Fibroblast of skin of scalp (primary cell): Measurements from ENCODE around the gene PDLIM5.

Experiments
- DNase-seq: peaks from one replicate; pipeline ENCODE4 v3.0.0-alpha.2; 2013

Gene PDLIM5

DNA sequence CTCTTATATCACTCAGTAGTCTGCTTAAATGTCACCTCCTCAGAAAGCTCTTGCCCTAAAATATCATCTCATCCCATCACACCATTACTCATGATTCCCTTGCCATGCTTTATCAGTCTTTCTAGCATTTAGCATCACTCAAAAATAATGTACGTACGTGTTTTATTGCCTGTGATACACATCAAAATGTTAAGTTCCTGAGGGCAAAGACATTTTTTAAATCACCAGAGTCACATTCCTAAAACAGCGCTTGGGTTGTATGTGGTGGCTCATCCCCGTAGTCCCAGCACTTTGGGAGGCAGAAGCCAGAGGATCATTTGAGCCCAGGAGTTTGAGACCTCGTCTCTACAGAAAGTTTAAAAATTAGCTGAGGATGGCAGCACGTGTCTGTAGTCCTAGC is 21.3 kb upstream of the PDLIM5 start:
- no peak for DNase-seq

DNA sequence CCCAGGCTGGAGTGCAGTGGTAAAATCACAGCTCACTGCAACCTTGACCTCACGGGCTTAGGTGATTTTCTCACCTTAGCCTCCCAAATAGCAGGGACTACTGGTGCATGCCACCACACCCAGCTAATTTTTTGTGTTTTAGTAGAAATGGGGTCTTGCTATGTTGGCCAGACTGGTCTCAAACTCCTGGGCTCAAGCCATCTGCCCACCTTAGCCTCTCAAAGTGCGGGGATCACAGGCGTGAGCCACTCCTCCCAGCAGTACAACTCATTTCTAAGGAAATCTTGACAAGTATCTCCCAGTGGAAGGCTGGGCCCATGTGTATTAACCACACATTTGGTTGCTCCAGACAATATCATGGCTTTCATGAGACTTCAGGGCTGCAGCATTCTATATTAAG is 20.4 kb upstream of the PDLIM5 start:
- no peak for DNase-seq

DNA sequence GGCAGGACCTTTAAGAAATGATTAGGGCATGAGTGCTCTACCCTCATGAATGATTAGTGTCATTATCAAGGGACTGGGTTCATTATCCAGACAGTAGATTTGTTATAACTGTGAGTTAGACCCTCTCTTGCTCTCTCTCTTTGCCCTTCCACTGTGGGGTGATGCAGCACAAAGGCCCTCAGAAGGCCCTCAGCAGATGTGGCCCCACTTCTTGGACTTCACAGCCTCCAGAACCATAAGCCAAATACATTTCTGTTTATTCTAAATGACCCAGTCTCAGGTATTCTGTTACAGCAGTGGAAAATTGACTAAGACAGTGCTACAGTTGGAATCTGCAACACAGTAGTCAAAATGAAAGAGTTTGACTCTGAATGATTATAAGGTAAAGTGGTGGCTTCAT is 17.2 kb upstream of the PDLIM5 start:
- DNase-seq, result no peak

DNA sequence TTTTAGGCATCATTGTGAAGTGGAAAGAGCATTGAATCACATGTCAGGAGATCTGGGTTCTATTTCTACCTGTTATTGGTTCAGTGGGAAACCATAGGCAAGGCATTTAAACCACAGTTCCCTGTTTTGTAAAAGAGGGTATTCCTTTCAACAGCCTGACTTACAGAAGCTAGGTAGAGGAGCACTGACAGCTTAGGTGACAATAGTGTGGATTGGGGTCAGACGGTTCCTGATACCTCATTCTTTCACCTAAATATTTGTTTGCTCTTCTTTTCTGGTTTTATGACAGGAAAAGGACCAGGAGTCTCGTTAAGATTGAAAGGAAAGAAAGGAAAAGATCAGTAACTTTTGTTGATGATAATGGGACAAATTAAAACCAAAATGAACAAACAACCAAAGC is 15.9 kb upstream of the PDLIM5 start:
- DNase-seq, result no peak

DNA sequence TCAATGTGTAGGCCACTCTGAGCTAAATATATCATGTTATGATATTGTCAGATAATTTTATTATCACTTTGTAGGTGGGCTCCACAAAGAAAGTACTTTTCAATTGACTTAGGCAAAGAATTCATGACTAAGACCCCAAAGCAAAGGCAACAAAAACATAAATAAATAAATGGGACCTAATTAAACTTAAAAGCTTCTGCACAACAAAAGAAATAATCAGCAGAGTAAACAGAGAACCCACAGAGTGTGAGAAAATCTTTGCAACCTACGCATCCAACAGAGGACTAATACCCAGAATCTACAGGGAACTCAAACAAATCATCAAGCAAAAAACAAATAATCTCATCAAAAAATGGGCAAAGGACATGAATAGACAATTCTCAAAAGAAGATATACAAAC is 15.2 kb upstream of the PDLIM5 start:
- no peak for DNase-seq

DNA sequence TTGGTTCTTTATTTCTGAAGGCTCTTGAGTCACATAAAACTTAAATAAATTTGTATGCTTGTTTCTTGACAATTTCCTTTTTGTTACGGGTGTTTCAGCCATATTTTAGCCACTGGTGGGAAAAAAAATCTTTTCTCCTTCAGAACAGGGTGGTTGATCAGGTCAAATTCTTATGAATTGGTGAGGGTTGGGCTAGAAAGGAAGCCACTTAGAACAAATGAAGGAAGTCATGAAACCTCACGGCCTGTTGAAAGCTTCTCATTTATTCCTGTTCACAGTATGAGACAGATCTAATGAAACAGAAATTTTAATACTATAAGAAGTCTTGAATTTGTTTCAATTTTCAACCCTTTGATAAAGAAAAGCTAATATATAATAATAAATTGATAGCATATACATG is 12.1 kb upstream of the PDLIM5 start:
- DNase-seq, result no peak

DNA sequence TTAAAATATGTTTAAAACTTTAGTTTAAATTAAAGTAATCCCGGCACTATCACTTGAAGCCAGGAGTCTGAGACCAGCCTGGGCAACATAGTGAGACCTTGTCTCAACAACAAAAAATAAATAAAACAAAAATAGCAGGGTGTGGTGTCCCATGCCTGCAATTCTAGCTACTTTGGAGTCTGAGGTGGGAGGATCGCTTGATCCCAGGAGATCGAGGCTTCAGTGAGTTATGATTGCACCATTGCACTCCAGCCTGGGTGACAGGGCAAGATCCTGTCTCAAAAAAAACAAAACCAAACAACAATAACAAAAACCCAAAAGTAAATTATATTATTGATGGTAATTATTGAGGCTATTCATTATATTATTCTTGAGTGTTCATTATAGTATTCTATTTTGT is 9.9 kb upstream of the PDLIM5 start:
- no peak for DNase-seq

DNA sequence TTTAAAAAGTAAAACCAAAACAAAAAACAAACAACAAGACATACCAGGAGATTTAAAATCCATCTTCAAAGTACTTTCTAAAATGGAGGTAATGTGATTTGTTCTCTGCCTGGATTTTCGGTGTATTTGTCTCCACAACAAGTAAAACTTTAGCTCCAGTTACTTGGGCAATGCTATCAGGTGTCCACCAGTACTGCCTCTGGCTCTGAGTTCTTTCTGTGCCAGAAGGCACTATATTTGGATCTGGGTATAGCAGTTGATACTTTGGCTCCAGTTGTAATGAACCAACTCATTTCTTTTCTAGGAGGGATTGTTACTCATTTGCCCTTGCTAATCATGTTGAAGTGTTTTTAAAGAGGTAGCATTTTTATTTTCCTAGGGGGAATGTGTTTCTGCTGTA is 9.5 kb upstream of the PDLIM5 start:
- no peak for DNase-seq

DNA sequence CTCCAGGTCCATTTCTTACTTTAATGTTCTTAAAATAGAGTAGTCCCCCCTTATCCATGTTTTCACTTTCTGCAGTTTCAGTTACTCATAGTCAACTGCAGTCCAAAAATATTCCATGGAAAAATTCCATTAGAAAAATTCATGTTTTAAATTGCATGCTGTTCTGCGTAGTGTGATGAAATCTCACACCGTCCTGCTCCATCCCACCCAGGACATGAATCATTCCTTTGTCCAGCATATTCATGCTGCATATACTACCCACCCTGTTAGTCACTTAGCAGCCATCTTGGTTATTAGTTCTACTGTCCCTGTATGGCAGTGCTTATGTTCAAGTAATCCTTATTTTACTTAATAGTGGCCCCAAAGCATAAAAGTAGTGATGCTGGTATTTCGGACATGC is 5.4 kb upstream of the PDLIM5 start:
- DNase-seq, result peak; percentile 96

DNA sequence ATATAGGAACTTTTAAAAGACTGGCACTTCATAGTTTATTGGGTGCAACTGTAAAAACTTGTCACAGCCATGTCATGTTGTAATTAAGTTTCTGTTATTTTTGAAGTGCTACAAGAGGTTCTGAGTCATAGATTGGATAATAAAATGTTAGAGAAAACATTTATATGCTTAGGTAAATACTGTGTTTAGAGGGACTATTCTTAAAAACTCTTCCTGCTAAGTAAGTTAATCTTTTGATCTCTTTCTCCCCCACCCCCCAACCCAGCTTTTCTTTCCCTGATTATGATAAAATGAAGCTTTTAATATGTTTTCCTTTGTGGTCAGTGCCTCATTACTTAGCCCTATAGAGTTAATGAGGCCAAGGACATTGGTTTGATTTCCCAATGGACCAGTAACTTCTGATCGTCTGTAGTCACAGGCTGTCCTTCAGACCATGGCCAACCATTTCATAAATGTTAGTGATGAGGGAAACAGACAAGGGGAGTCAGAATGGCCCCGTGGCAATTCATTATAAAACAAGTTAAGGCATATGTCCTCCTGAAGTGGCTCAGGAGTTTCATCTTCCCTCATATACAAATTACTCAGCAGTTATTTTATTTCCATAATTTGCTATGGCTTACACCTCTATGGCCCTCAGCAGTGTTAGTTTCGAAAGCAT is 3.9 kb upstream of the PDLIM5 start:
- DNase-seq, result peak; percentile 33

DNA sequence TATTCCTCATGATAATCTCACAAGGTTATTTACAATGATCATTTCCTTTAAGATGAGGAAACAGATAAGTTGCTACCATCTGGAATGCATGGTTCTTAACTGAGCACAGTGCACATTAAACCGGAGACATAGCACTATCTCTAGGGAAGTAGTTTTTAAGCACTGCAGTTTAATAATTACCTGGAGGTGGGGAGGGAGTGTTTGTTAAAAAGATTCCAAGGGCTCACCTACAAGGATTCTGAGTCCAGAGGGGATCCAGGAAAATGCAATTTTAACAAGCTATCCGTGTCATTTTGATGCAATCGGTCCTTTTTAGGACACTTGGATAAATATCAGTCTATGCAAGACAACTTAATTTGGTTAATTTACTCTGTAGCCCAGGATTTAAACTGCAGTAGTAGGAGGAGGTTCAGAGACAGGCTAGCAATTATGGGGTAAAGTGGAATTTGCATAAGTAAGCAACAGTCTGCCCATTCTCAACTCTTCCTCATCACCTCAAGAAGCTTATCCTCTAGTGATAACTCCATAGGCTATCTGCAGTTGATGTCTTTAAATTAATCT is 2.8 kb upstream of the PDLIM5 start:
- no peak for DNase-seq

DNA sequence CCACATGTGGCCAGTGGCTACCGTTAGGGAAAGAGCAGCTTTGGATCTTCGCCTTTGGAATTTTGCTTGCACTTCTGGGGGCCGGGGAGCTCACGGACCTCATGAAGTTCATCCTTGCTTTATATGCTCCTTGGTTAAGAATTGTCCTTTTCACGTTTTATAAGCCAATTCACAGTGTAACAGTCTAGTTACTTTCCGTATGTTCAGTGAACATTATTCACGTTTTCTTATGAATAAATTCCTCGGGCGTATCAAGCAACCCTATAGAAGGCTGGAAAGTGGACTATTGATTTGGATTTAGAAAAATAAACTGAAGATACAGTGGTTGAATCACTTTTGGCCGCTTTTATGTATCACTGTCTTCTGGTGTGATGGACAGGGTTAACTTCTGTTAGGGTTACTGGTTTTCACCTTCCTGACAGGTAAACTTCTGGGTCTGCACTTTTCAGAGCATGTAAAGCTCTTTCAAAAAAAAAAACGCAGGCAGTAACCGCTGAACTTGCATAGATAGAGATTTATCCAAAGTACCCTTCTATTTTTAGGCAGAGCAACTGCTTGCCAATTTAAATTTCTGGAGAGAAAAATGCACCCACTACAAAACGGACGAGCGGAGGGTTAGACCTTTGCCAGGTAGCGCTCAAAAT is 569 bp upstream of the PDLIM5 start:
- no peak for DNase-seq

DNA sequence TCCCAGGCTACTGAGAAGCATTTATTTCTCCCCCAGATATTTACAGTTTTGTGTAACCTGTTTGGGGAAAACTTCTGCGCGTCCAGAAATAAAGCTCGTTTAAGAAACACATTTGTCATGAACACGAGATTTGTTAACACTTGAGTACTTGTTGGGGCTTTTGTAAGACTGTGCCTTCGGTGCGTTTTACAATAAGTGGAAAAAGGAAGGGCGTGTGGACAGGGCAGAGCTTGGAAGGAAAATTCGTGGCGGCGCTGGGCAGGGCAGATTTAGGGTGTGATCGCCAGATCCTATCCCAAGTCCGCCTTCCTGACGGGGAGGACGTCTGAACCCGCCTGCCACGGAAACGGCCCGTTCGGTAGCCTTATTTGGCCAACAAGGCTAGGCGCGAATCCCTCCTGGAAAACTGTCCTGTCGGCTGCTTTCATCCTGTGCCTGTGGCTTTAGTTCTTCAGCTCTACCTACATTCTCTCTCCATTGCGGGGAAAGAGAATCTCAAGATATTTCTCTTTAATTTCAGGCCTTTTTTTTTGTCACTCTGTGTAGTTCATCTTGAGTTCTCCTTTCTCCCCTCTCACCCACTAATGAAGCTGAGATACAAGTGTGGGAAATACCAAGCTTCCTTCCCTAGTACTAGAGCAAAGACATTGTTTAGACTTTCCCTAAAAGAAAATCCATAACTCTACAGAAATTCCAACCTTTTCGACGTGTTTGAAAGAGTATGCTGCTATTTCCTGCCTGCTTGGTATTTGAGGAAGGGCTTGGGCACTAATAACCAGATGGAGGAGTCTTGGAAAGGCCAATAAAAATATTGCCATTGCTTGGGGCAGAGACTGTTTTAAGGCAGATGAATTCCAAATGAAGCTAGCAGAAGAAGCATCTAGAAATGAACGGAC is 982 bp downstream of the PDLIM5 start:
- DNase-seq, result peak; percentile 83

DNA sequence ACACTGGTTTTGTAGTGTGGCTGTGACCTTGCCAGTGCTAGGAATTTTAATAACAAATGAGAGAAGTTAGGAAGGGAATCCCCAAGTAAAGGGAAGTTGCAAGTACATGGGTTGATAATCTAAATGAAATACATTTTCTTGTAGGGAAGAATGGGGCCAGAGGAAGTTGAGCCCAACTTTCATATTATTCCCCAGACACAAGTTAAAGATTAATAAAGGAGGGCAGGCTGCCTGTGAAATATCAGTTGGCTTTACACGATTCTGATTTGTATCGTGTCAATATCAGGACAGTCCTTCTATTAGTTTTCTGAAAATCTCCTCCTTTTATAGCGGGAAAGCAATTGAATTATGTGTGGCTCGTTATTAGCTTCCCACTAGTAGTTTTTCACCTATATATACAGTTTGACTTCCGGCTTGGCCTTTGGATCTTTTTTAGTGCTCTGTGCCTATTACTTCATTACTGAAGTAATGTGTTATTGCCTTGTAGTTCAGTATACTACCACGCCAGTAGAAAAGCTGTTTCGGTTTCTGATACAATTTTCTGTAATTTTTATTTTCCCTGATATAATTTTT is 1.7 kb downstream of the PDLIM5 start:
- no peak for DNase-seq

DNA sequence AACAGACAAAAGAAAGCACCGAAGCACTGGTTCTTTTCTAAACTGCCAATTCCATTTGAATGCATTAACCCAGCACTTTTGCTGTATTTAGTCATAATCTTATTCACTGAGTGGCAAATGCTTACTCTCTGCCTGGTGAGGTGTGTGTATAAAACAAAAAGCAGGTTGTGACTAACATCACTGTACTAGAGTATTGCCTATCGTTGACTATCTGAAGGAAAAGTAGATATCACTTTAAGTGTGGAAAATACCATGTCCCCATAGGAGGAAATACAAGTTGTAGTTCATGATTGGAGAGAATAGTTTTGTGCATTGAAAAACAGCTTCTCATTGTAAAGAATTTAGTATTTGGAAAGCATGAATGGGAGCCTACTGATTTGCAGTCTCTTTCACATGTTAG is 2.7 kb downstream of the PDLIM5 start:
- no peak for DNase-seq

DNA sequence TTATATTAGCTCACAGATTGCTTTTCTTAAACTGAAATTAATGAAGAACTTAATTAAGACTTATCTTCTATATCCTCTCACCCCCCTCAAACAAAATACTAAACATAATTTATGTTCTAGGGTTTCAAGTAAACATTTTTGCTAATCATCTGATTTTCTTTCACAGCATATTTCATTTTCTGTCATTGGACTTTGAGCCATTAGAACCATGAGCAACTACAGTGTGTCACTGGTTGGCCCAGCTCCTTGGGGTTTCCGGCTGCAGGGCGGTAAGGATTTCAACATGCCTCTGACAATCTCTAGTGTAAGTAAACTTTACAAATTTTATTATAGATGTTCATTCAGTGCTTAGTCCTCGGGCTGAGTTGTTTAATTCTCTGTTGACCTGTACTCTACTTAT is 3.3 kb downstream of the PDLIM5 start:
- DNase-seq, result peak; percentile 32

DNA sequence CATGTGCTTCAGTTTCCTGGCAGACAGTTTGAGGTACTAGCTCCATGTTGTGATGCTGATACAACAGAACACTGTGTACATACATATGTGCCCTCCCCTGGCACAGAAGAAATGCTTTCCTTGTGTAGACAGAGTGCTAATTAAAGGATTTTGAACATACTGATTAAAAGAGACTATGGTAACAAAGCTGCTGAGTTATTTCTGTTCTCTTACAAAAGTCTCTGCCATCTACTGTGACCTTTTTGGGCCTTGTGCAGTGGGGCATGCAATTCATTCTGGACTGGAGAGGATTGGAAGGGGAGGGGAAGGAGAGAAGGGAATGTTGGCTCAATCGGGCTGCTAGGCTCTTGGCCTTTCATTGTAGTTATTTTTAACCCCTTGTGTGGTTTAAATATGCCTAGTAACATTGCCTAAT is 6.0 kb downstream of the PDLIM5 start:
- DNase-seq, result no peak

DNA sequence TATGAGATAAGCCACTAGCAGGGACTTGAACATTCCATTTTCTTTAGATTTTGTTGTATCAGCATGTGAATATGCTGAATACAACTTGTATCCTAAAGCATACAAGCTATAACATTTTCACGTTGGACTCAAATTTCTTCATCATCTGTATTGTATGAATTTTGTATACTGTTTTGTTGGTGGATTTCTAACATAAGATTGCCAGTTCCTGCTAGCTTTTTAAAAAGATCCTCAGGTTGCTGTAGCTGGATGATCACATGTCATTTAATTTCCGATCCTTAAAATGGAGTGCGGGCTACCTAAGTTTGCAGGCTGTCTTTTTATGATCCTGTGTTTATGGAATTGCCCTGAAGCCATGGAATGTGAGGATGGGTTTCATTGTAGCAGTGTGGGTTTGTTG is 6.9 kb downstream of the PDLIM5 start:
- DNase-seq, result no peak

DNA sequence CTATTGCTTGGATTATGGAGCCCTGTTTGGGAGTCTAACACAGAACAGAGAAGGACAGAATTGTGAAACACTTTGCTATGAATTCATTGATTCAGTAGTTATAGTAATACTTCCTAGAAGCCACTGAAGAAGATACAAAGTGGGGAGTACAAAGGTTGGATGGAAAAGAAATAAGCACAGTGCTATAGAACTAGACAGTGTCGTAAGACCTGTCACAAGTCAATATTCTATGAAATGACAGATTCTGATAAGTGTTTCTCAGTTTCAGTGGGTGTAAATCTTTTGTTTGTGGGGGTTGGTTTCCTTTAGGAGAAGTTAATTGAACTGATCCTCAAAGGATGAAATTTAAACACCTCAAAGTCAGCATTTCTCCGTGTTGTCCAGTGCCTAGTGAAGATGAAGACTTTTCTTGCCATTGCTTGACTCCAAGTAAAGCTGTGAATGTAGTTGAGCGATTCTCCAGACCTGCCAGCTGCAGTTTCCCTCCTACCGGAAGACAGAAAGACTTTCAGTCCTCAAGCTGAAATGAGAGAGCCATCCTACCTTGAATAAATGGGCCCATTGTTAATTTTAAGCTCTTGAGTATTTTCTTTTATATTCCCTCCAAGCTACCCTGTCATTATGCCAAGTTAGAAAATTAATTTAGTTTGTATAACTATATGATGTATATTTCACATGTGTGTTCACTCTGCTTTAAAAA is 7.9 kb downstream of the PDLIM5 start:
- no peak for DNase-seq

DNA sequence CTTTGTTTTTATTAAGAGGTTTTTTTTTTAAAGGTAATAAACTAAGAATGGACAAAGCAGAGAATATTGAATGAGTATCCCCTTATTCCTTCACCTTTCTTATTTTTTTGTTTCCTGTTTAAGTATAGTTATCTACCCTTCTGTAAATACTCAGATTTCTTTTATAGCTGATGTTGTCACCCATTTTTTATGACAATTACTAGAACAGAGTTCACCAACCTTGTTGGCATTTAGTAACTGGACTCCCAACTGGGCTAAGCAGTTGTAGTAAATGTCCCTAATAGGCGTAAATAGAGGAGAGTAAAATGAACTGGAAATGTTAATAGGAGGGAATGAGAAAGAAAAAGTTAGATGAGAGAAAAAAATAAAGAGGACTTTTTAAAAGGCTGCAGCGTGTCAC is 9.8 kb downstream of the PDLIM5 start:
- no peak for DNase-seq

DNA sequence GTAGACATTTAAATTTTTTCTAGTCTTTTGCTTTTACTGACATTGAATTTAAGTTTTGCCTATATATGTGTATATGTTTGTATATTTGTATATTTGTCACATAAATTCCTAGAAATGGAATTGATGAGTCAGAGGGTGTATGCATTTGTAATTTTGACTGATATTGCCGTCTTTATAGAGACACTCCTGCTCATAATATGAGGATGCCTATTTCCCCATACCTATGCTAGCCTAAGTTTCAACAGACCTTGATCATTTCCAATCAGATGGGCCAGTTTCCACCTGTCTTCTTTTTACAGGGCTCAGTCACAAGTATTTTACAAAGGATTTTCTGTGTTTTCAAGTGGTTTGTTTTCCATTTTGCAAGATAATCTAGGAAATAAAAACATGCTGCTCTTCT is 10.8 kb downstream of the PDLIM5 start:
- no peak for DNase-seq

DNA sequence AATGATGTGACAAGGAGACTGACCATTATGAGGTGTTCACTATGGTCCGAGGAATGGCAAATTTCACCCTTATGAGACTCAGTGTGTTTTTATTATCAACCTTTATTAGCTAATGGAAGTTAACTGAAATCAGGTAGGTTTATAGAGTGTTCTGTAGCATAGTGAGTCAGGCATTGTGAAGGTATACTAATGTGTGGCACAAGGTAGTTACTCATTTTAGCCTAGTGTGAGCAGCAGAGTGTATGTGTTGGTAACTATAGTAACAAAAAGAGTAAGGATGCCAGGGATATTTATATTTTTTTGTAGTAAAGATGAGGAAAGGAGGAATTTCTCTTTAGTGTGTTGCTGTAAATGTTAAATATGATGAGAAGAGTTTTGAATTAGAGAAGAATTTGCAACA is 12.0 kb downstream of the PDLIM5 start:
- no peak for DNase-seq

DNA sequence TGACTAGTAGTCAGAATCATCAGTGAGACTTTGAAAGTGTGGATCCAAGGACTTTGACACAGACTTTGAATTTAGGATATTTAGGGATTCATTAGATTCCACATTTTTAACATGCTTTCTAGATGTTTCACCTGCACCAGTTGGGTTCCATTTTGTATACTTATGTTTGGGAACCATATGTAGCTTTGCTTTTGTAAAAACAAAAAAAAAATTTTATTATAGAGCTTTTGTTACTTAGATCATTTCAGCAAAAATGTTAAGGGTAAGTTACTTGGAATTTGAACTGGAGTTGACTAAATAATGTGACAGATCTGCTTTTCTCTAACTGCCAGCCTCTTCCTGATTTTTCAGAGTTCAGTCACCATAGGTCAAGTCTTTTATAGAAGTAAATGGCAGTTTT is 14.6 kb downstream of the PDLIM5 start:
- DNase-seq, result peak; percentile 27
